ENCODE results near the gene GBP6. TPM values are rescaled to one million over a fixed set of nuclear protein-coding genes. Genes with fewer than 3 reads are reported as not detected.
A peak's percentile ranks its signal among the peaks of the same experiment; 100 is the strongest.

GBP6 gene
- polyA plus RNA-seq, 3 donors: not detected

GRCh38 chr1:89356658-89357400 lies 7.0 kb upstream of the GBP6 start:
- Mint-ChIP-seq H3K4me3 (peak overlapping the region in 1 of 2 donors; percentile 30), H3K4me1 (peaks cover 37% of the 10 kb centered on the region), H3K36me3 (no peaks in the 10 kb centered on the region), H3K27me3 (ENCODE audit: low read depth in 3 of 3) (no peaks in the 10 kb centered on the region), H3K9me3 (no peaks in the 10 kb centered on the region), H3K27ac (no peak overlapping the region)
- 100% methylated on average over 4 of the region's 8 CpGs for WGBS (ENCODE audit: insufficient coverage)
- DNase-seq: no peak
- Histone ChIP-seq H3K4me3 (replicated peaks in 1 of 3; ENCODE audit: low read depth in 2 of 3, low read length in 3 of 3) (no peak overlapping the region), H3K9ac (ENCODE audit: insufficient read depth, low read length, poor library complexity, severe bottlenecking) (no peak overlapping the region), H3K79me2 (ENCODE audit: insufficient read depth, low read length) (no peaks in the 10 kb centered on the region), H3K27me3 (ENCODE audit: control insufficient read depth in 2 of 2, insufficient read depth in 2 of 2, low read length in 2 of 2) (no peaks in the 10 kb centered on the region), H4K20me1 (ENCODE audit: insufficient read depth, low read length) (no peaks in the 10 kb centered on the region), H3K27ac (ENCODE audit: low read depth in 1 of 2, low read length in 2 of 2) (no peak overlapping the region), H3K9me3 (replicated peaks in 1 of 2; ENCODE audit: control insufficient read depth in 1 of 2, insufficient read depth in 1 of 2, low read length in 2 of 2) (no peaks in the 10 kb centered on the region), H3K4me2 (replicated peaks; ENCODE audit: extremely low read depth, low read length, poor library complexity, severe bottlenecking) (no peak overlapping the region), H3K4me1 (ENCODE audit: control insufficient read depth in 1 of 2, insufficient read depth in 2 of 2, low read length in 2 of 2) (peaks cover 27 to 29% of the 10 kb centered on the region in 2 donors), H3K36me3 (replicated peaks in 1 of 2; ENCODE audit: control insufficient read depth in 1 of 2, insufficient read depth in 2 of 2, low read length in 2 of 2) (no peaks in the 10 kb centered on the region), H2AFZ (ENCODE audit: insufficient read depth, low read depth, low read length, poor library complexity, severe bottlenecking) (no peak overlapping the region)
- intact Hi-C loops (cut with micrococcal nuclease): loop anchor here in 1 of 2 donors (5.0 kb wide), 1 partner anchor 275 kb away; no protein-coding TSS in a partner anchor
- TF ChIP-seq CTCF (IDR thresholded peaks at IDR 0.05): no peak

GRCh38 chr1:89358287-89358893 lies 5.5 kb upstream of the GBP6 start:
- Mint-ChIP-seq H3K27ac (peak overlapping the region in 1 of 7 donors; percentile 56), H3K4me3 (peak overlapping the region in 1 of 2 donors; percentile 1), H3K4me1 (peaks cover 32% of the 10 kb centered on the region), H3K9me3 (no peaks in the 10 kb centered on the region), H3K36me3 (no peaks in the 10 kb centered on the region), H3K27me3 (ENCODE audit: low read depth in 3 of 3) (no peaks in the 10 kb centered on the region)
- Histone ChIP-seq H2AFZ (ENCODE audit: insufficient read depth, low read depth, low read length, poor library complexity, severe bottlenecking) (peak overlapping the region; percentile 47), H3K27me3 (ENCODE audit: control insufficient read depth in 2 of 2, insufficient read depth in 2 of 2, low read length in 2 of 2) (no peaks in the 10 kb centered on the region), H4K20me1 (ENCODE audit: insufficient read depth, low read length) (no peaks in the 10 kb centered on the region), H3K4me3 (replicated peaks in 1 of 3; ENCODE audit: low read depth in 2 of 3, low read length in 3 of 3) (no peak overlapping the region), H3K79me2 (ENCODE audit: insufficient read depth, low read length) (no peaks in the 10 kb centered on the region), H3K9ac (ENCODE audit: insufficient read depth, low read length, poor library complexity, severe bottlenecking) (no peak overlapping the region), H3K4me2 (replicated peaks; ENCODE audit: extremely low read depth, low read length, poor library complexity, severe bottlenecking) (no peak overlapping the region), H3K36me3 (replicated peaks in 1 of 2; ENCODE audit: control insufficient read depth in 1 of 2, insufficient read depth in 2 of 2, low read length in 2 of 2) (no peaks in the 10 kb centered on the region), H3K4me1 (ENCODE audit: control insufficient read depth in 1 of 2, insufficient read depth in 2 of 2, low read length in 2 of 2) (peaks cover 18 to 20% of the 10 kb centered on the region in 2 donors), H3K9me3 (replicated peaks in 1 of 2; ENCODE audit: control insufficient read depth in 1 of 2, insufficient read depth in 1 of 2, low read length in 2 of 2) (no peaks in the 10 kb centered on the region), H3K27ac (ENCODE audit: low read depth in 1 of 2, low read length in 2 of 2) (no peak overlapping the region)
- intact Hi-C loops (cut with micrococcal nuclease): loop anchor here (2.0 to 5.0 kb wide), 2 partner anchors 276 to 360 kb away; no protein-coding TSS in a partner anchor
- peak; percentile 87 for TF ChIP-seq CTCF (IDR thresholded peaks at IDR 0.05)
- DNase-seq: peak; percentile 61 to 74 (median 71)
- 43% methylated on average over 4 of the region's 8 CpGs for WGBS (ENCODE audit: insufficient coverage)
